HEK293 (cell line): Measurements from ENCODE around the gene EFHD1.
A peak's percentile ranks its signal among the peaks of the same experiment; 100 is the strongest.
"Not testable (repeated sequence)": the region's sequence is repeated elsewhere in the genome, so short reads cannot be mapped to it uniquely, and the experiment has no call there.

Source experiments
- CTCF ChIA-PET: fragments of 350-600 bp; formaldehyde crosslinking; extraction: SDS; loops from one replicate; lab custom pipeline; 2021; ENCODE audit warnings: antibody characterized with exemption; lab: Yijun Ruan, JAX
- POLR2A ChIA-PET: fragments of 300-600 bp; formaldehyde crosslinking; extraction: SDS; loops from one replicate; lab custom pipeline; 2020; ENCODE audit warnings: antibody characterized with exemption, inconsistent platforms; lab: Yijun Ruan, JAX
- H3K27ac ChIP-seq: fragments of 200-500 bp; sonication (Bioruptor generic); 2 replicates; pipeline ENCODE4 v1.5.1; 2014; ENCODE audit warnings: low read depth, low read length, control low read depth, inconsistent platforms; ENCODE audit errors: extremely low read depth
- H3K36me3 ChIP-seq, 2 experiments: fragments of 200-500 bp in 1 of 2; sonication (Bioruptor generic) in 1 of 2; 1 replicate in 1 of 2; 2 replicates in 1 of 2; pipeline ENCODE4 v1.5.1; 2014 to 2017; ENCODE audit warnings: inconsistent platforms in 2 of 2, low read length in 2 of 2; ENCODE audit not compliant: control insufficient read depth in 2 of 2, insufficient read depth in 1 of 2
- H3K4me1 ChIP-seq: fragments of 200-500 bp; sonication (Bioruptor generic); 2 replicates; pipeline ENCODE4 v1.5.1; 2014; ENCODE audit warnings: mild to moderate bottlenecking, low read length, inconsistent platforms; ENCODE audit not compliant: control insufficient read depth, insufficient read depth
- H3K4me3 ChIP-seq: 2 replicates; pipeline ENCODE4 v1.5.1; 2011; ENCODE audit warnings: low read depth, mild to moderate bottlenecking, control low read depth, low read length, moderate library complexity
- H3K9me3 ChIP-seq: fragments of 200-500 bp; sonication (Bioruptor generic); 2 replicates; pipeline ENCODE4 v1.5.1; 2014; ENCODE audit warnings: low read depth, low read length, inconsistent platforms; ENCODE audit not compliant: control insufficient read depth, insufficient read depth
- EGR2 ChIP-seq: fragments of 450-650 bp; formaldehyde crosslinking; IDR thresholded peaks from 2 replicates; pipeline ENCODE4 v1.5.1; 2016; ENCODE audit warnings: low read depth, missing biosample characterization, missing genetic modification characterization
- GLIS1 ChIP-seq: fragments of 450-650 bp; formaldehyde crosslinking; IDR thresholded peaks from 2 replicates; pipeline ENCODE4 v1.5.1; 2016; ENCODE audit warnings: missing biosample characterization, missing genetic modification characterization
- ZIC2 ChIP-seq: fragments of 450-650 bp; formaldehyde crosslinking; IDR thresholded peaks from 2 replicates; pipeline ENCODE4 v1.5.1; 2016; ENCODE audit warnings: missing biosample characterization, missing genetic modification characterization
- ZNF132 ChIP-seq: fragments of 450-650 bp; formaldehyde crosslinking; IDR thresholded peaks from 2 replicates; pipeline ENCODE4 v1.5.1; 2017; ENCODE audit warnings: missing biosample characterization, missing genetic modification characterization, borderline replicate concordance
- ZNF133 ChIP-seq: fragments of 450-650 bp; formaldehyde crosslinking; IDR thresholded peaks from 2 replicates; pipeline ENCODE4 v1.5.1; 2016; ENCODE audit warnings: missing biosample characterization, missing genetic modification characterization
- ZNF175 ChIP-seq: fragments of 450-650 bp; formaldehyde crosslinking; IDR thresholded peaks from 2 replicates; pipeline ENCODE4 v1.5.1; 2016; ENCODE audit warnings: missing biosample characterization, missing genetic modification characterization
- ZNF223 ChIP-seq: fragments of 450-650 bp; formaldehyde crosslinking; IDR thresholded peaks from 2 replicates; pipeline ENCODE4 v1.5.1; 2016; ENCODE audit warnings: missing biosample characterization, missing genetic modification characterization
- ZNF549 ChIP-seq: fragments of 450-650 bp; IDR thresholded peaks from 2 replicates; pipeline ENCODE4 v1.5.1; 2018; ENCODE audit warnings: missing biosample characterization, missing genetic modification characterization, mild to moderate bottlenecking, inconsistent platforms, moderate library complexity
- ZNF561 ChIP-seq: fragments of 450-650 bp; IDR thresholded peaks from 2 replicates; pipeline ENCODE4 v1.5.1; 2018; ENCODE audit warnings: missing biosample characterization, missing genetic modification characterization, borderline replicate concordance
- ZNF571 ChIP-seq: fragments of 450-650 bp; formaldehyde crosslinking; IDR thresholded peaks from 2 replicates; pipeline ENCODE4 v1.5.0; 2017; ENCODE audit warnings: missing biosample characterization, missing genetic modification characterization
- ZNF623 ChIP-seq: fragments of 450-650 bp; formaldehyde crosslinking; IDR thresholded peaks from 2 replicates; pipeline ENCODE4 v1.5.1; 2016; ENCODE audit warnings: missing biosample characterization, missing genetic modification characterization
- ZNF624 ChIP-seq: fragments of 450-650 bp; formaldehyde crosslinking; IDR thresholded peaks from 2 replicates; pipeline ENCODE4 v1.5.1; 2017; ENCODE audit warnings: missing biosample characterization, missing genetic modification characterization
- ZNF792 ChIP-seq: fragments of 450-650 bp; formaldehyde crosslinking; IDR thresholded peaks from 2 replicates; pipeline ENCODE4 v1.5.1; 2016; ENCODE audit warnings: missing biosample characterization, missing genetic modification characterization
- TF ChIP-seq, protein P1 (sequence below): sonication (generic); formaldehyde crosslinking; IDR thresholded peaks from 2 replicates; pipeline ENCODE4 v1.8.1; 2022; ENCODE audit warnings: mild to moderate bottlenecking, moderate library complexity, missing genetic modification reagents
- TF ChIP-seq, protein P2 (sequence below): fragments of 450-650 bp; formaldehyde crosslinking; IDR thresholded peaks from 2 replicates; pipeline ENCODE4 v1.5.1; 2016; ENCODE audit warnings: missing biosample characterization, missing genetic modification characterization, low read depth
- TF ChIP-seq, protein P3 (sequence below): fragments of 450-650 bp; formaldehyde crosslinking; IDR thresholded peaks from 2 replicates; pipeline ENCODE4 v1.5.1; 2016; ENCODE audit warnings: missing biosample characterization, missing genetic modification characterization
- TF ChIP-seq, protein P4 (sequence below): fragments of 450-650 bp; formaldehyde crosslinking; IDR thresholded peaks from 2 replicates; pipeline ENCODE4 v1.5.1; 2016; ENCODE audit warnings: missing biosample characterization, missing genetic modification characterization

The EFHD1 gene

DNA sequence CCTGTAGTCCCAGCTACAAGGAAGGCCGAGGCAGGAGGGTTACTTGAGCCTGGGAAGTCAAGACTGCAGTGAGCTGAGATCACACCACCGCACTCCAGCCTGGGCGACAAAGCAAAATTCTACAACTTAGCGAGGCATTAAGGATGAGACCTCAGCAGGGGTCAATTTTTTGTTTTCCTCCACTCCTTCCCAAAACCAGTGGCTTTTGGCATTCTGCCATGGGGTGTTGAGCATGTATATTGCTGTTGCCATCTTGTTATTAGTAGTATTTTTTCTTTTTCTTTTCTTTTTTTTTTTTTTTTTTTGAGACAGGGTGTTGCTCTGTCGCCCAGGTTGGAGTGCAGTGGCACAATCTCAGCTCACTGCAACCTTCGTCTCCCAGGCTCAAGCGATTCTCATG is 54.8 kb downstream of the EFHD1 start (continued):
- TF ChIP-seq, protein P1, sequence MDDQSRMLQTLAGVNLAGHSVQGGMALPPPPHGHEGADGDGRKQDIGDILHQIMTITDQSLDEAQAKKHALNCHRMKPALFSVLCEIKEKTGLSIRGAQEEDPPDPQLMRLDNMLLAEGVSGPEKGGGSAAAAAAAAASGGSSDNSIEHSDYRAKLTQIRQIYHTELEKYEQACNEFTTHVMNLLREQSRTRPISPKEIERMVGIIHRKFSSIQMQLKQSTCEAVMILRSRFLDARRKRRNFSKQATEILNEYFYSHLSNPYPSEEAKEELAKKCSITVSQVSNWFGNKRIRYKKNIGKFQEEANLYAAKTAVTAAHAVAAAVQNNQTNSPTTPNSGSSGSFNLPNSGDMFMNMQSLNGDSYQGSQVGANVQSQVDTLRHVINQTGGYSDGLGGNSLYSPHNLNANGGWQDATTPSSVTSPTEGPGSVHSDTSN: no peak
- TF ChIP-seq, protein P2, sequence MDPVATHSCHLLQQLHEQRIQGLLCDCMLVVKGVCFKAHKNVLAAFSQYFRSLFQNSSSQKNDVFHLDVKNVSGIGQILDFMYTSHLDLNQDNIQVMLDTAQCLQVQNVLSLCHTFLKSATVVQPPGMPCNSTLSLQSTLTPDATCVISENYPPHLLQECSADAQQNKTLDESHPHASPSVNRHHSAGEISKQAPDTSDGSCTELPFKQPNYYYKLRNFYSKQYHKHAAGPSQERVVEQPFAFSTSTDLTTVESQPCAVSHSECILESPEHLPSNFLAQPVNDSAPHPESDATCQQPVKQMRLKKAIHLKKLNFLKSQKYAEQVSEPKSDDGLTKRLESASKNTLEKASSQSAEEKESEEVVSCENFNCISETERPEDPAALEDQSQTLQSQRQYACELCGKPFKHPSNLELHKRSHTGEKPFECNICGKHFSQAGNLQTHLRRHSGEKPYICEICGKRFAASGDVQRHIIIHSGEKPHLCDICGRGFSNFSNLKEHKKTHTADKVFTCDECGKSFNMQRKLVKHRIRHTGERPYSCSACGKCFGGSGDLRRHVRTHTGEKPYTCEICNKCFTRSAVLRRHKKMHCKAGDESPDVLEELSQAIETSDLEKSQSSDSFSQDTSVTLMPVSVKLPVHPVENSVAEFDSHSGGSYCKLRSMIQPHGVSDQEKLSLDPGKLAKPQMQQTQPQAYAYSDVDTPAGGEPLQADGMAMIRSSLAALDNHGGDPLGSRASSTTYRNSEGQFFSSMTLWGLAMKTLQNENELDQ: no peak
- no peak for TF ChIP-seq ZNF561 (tag by site-specific recombination)
- TF ChIP-seq ZNF792 (tag by site-specific recombination): no peak
- TF ChIP-seq ZNF624 (tag by site-specific recombination): no peak
- TF ChIP-seq ZNF549 (tag by site-specific recombination): no peak
- TF ChIP-seq ZNF223 (tag by site-specific recombination): no peak

DNA sequence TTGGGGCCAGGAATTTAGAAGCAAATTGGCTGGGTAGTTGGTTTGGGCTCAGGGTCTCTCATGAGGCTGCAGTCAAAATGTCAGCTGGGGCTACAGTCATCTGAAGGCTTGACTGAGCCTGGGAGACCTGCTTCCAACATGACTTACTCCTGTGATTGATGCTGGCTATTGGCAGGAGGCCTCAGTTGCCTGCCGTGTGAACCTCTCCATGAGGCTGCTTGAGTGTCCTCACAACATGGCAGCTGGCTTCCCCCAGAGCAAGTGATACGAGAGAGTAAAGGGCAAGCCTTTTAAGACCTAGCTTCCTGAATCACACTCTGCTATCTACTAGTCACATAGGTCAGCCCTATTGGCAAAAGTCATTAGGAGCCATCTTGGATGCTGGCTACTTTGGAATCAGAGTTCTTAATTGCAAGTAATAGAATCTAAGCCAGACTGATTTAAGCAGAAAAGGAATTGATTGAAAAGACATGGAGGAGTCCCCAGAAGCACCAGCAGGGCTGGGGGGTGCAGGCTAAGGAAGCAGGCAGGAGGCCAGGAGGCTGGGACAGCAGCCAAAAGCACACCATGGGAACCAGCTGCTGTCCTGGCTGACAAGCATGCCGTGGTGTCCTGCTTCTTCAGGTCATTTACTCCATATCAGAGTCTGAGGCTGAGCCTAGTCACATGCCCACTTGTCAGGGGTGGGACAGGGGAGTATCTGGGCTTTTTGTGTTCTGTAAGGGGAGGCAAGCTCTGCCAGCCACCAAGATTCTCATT is 55.9 kb downstream of the EFHD1 start:
- no peaks in the 10 kb centered on the region for H3K36me3 ChIP-seq
- TF ChIP-seq ZNF623 (tag by site-specific recombination) (no peak), ZIC2 (tag by site-specific recombination) (peak; percentile 61), ZNF132 (tag by site-specific recombination) (no peak), ZNF175 (tag by site-specific recombination) (no peak), GLIS1 (peak; percentile 51), ZNF571 (tag by site-specific recombination) (no peak)
- TF ChIP-seq, protein P3, sequence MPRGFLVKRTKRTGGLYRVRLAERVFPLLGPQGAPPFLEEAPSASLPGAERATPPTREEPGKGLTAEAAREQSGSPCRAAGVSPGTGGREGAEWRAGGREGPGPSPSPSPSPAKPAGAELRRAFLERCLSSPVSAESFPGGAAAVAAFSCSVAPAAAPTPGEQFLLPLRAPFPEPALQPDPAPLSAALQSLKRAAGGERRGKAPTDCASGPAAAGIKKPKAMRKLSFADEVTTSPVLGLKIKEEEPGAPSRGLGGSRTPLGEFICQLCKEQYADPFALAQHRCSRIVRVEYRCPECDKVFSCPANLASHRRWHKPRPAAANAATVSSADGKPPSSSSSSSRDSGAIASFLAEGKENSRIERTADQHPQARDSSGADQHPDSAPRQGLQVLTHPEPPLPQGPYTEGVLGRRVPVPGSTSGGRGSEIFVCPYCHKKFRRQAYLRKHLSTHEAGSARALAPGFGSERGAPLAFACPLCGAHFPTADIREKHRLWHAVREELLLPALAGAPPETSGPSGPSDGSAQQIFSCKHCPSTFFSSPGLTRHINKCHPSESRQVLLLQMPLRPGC: no peak
- TF ChIP-seq, all 188 proteins: peak for 2
- CTCF ChIA-PET: interaction anchor here (1.4 kb wide), 1 partner anchor 78 kb away, joined by 3 read pairs; no protein-coding TSS in a partner anchor
- H3K27ac ChIP-seq: no peak overlapping the region
- no peaks in the 10 kb centered on the region for H3K4me1 ChIP-seq
- no peak overlapping the region for H3K4me3 ChIP-seq
- H3K9me3 ChIP-seq: no peaks in the 10 kb centered on the region
- POLR2A ChIA-PET: interaction anchor here (1.1 kb wide), 1 partner anchor 56 kb away, joined by 3 read pairs; no protein-coding TSS in a partner anchor

DNA sequence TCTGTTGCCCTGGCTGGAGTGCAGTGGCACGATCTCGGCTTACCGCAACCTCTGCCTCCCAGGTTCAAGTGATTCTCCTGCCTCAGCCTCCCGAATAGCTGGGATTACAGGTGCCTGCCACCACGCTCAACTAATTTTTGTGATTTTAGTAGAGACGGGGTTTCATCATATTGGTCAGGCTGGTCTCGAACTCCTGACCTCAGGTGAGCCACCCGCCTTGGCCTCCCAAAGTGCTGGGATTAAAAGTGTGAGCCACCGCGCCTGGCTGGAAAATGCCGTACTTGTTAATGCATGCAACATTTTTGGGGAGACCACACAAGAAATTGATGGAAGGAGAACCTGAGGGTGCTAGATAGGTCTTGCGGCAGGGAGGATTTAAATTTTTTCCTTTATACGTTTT is 57.7 kb downstream of the EFHD1 start:
- H3K36me3 ChIP-seq, H3K4me1 ChIP-seq, H3K27ac ChIP-seq, H3K4me3 ChIP-seq, H3K9me3 ChIP-seq, CTCF ChIA-PET, POLR2A ChIA-PET: not testable (repeated sequence)

DNA sequence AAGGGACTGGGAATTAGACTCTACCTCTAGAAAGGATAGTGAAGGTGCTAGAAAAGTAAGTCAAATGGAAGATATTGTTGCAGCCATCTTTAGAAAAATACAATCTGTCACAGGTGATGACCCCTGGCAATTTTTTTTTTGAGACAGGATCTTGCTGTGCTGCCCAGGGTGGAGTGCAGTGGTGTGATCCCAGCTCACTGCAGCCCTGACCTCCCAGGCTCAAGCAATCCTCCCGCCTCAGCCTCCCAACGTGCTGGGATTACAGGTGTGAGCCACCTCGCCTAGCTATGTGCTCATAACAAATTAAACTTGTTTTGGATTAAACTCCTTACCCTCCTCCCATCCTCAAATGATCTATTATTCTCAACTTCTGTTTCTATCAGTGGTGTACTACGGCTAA is 59.9 kb downstream of the EFHD1 start:
- Histone ChIP-seq H3K4me1 (no peaks in the 10 kb centered on the region), H3K36me3 (no peaks in the 10 kb centered on the region), H3K27ac (no peak overlapping the region), H3K4me3 (no peak overlapping the region), H3K9me3 (no peaks in the 10 kb centered on the region)
- ChIA-PET CTCF (interaction anchor here (1.2 kb wide), 1 partner anchor 28 kb away, joined by 3 read pairs; no protein-coding TSS in a partner anchor), POLR2A (no interaction called here)
- TF ChIP-seq EGR2 (tag by site-specific recombination) (no peak), ZNF133 (tag by site-specific recombination) (no peak)
- TF ChIP-seq, protein P4, sequence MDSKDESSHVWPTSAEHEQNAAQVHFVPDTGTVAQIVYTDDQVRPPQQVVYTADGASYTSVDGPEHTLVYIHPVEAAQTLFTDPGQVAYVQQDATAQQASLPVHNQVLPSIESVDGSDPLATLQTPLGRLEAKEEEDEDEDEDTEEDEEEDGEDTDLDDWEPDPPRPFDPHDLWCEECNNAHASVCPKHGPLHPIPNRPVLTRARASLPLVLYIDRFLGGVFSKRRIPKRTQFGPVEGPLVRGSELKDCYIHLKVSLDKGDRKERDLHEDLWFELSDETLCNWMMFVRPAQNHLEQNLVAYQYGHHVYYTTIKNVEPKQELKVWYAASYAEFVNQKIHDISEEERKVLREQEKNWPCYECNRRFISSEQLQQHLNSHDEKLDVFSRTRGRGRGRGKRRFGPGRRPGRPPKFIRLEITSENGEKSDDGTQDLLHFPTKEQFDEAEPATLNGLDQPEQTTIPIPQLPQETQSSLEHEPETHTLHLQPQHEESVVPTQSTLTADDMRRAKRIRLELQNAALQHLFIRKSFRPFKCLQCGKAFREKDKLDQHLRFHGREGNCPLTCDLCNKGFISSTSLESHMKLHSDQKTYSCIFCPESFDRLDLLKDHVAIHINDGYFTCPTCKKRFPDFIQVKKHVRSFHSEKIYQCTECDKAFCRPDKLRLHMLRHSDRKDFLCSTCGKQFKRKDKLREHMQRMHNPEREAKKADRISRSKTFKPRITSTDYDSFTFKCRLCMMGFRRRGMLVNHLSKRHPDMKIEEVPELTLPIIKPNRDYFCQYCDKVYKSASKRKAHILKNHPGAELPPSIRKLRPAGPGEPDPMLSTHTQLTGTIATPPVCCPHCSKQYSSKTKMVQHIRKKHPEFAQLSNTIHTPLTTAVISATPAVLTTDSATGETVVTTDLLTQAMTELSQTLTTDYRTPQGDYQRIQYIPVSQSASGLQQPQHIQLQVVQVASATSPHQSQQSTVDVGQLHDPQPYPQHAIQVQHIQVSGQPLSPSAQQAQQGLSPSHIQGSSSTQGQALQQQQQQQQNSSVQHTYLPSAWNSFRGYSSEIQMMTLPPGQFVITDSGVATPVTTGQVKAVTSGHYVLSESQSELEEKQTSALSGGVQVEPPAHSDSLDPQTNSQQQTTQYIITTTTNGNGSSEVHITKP (tag by site-specific recombination): peak; percentile 31; the same call in 1 of the 2 replicates
